GM19455 (cell line): ENCODE results near the gene UBTD1.

ENCODE experiments used
- ATAC-seq: cut with Tn5 transposase; IDR thresholded peaks from one replicate; pipeline ENCODE4 v1.9.1; 2021; ENCODE audit not compliant: unreplicated experiment

UBTD1 gene

DNA sequence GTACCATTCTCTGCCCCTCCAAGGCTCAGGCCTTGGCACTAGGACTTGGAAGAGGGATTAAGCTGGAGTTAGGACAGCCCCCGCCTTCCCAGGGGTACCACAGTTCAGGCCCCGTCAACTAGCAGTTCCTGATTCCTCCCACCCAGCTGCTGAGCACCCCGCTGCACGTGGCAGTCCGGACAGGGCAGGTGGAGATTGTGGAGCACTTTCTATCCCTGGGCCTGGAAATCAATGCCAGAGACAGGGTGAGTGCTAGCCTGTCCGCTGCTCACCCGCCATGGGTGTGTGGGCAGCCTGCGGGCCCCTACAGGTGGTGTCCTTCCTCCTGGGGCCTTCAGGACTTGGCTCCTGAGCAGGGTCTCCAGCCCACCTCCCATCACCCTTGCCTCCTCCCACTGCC lies 83.4 kb downstream of the UBTD1 start:
- ATAC-seq: no peak

DNA sequence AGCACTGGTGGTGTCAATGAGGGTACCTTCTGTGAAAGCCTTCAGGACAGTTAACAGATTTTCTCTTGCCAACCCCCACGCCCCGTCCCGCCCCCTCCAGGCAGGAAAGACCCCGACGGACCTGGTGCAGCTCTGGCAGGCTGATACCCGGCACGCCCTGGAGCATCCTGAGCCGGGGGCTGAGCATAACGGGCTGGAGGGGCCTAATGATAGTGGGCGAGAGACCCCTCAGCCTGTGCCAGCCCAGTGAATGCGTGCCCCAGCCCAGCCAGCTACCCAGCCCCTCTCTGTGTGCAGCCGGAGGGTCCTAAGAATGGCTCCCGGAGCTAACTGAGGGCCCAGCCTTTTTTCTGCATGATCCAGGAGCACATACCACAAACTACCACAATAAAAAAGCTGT lies 84.8 kb downstream of the UBTD1 start:
- no peak for ATAC-seq

DNA sequence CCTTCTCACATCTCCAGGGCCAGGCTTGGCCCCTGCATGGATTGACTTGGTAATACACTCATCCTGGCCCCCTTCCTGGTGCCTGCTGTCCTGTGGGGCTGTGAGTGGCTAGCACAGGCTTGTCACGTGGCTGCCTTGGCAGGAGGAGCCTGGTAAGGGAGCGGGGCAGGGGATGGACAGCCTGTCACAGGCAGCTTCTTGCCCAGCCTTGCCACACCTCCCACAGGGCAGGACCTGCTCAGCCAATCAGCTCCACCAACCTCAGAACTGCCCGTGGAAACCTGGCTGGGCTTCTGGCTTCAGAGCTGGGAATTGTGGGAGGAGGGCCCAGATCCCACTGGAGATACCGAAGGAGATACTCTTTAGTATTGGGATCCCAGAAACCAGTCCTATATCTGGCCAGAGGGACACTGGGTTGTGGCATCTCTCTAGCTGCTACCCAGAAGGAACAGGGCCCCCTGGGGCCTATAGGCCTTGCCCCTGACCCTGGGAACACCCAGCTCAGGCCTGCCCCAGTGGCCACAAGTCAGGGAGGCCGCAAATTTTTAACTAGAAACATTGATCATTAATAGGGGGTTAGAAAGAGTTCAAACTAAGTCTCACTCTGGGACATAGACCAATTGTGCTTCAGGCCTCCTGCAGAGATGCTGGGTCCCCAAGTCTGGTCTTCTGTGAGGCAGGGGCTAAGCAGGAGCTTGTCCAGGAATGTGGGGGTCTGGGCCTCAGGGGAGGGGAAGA lies 85.5 kb downstream of the UBTD1 start, which contains the start of gene HOGA1:
TSS of gene HOGA1 (plus strand) at position 330 of the 738 bp plus-strand sequence. CDS start at position 645, 315 bp downstream.
- ATAC-seq: no peak

DNA sequence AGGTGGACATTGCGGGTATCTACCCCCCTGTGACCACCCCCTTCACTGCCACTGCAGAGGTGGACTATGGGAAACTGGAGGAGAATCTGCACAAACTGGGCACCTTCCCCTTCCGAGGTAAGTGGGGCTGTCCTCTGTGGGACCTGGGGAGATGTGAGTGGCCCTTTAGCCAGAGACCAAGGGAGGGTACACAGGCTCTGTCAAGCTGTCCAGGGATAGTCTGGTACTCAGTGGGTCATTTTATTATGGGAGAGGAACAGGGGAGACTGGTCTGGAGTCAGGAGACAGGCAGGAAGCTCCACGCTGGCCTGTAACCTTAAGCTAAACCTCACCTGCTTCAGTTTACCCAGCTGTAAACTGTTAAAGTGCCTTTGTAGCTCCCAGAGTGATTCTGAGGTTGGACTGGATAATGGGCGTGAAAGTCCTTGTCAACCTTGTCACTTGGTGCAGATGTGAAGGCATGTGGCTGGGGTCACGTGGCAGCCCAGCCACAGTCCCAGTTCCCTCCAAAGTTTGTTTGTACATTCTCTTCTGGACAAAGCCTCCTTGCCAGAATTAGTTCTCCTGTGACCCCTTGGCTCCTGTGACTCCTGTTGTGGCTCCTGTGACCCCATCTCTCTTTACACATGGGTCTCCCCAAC lies 86.2 kb downstream of the UBTD1 start:
- ATAC-seq: no peak

DNA sequence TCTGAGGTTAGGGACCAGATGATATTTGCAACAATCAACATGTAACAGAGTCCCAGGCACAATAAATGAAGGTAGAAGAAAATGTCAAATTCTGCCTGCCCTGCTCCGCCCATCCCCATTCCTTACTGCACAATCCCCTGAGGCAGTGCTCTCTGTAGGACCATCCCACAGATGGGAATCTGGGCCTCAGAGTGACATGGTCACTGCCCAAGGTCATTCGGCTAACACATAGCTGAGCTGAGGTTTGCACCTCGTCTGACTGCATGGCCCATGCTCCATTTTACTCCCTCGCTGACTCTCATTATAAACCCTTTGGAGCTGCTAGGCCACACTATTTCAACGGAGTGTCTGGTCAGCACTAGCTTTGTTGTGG lies 86.7 kb downstream of the UBTD1 start:
- no peak for ATAC-seq

DNA sequence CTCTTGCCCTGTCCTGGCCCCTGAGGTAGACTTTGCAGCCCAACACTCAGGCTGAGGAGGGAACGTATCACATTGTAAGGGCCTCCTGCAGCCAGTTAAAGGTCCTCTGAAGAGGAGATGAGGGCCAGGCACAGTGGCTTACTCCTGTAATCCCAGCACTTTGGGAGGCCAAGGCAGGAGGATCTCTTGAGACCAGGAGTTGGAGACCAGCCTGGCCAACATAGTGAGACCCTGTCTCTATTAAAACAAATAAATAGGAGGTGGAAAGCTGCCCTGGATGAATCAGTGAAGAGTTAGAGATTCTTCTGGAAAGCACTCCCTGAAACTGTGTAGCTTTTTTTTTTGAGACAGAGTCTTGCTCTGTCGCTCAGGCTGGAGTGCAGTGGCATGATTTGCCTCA lies 88.5 kb downstream of the UBTD1 start:
- ATAC-seq: no peak

DNA sequence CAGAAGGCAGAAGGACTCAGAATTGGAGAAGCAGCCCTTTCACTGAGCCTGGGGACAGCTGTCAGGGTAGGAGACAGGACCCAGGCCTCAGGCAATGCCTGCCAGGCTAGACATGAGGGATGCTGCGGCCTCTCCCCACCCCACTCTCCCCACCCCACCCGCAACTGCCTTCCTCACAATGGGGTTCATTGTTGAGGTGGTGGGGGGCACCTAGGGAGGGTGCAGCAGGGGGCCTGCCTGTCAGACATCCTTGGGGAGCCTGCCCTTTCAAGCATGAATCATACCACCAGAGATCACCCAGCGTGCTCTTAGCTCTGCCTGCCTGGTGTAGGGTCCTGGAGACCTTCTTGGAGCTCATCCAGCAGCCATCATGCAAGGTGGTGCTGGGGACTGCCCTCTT lies 90.8 kb downstream of the UBTD1 start, which contains the start of gene C10orf62:
TSS of gene C10orf62 (plus strand) at position 243 of the 400 bp plus-strand sequence. CDS start 177 bp downstream, outside the sequence.
- no peak for ATAC-seq

DNA sequence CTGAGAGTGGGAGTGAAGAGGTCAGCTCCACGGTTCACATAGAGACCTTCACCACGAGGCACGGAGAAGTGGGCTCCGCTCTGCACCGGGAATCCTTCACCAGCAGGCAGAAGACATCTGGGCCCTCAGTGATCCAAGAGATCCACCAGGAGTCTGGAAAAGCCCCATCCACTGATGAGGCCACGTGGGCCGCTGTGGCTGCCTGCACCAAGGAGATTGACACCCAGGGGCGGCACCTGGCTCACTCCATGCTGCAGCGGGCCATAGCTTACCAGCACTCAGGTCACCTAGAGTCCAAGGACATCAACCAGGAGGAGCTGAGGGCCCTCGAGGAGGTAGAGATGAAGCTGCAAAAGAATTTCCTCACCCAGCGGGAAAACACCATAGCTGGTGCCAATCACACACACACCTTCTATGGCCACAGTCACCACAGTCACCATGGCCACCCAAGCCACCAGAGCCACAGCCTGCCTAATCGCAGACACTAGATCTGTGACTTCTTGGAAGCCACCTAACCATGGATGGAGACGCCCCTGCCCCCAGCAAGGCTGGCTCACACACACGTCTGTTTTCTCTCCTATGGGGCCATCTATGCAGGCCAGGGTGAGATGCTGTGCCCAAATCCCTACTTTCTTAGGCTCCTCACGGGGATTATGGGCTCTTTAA lies 91.5 kb downstream of the UBTD1 start:
- no peak for ATAC-seq

DNA sequence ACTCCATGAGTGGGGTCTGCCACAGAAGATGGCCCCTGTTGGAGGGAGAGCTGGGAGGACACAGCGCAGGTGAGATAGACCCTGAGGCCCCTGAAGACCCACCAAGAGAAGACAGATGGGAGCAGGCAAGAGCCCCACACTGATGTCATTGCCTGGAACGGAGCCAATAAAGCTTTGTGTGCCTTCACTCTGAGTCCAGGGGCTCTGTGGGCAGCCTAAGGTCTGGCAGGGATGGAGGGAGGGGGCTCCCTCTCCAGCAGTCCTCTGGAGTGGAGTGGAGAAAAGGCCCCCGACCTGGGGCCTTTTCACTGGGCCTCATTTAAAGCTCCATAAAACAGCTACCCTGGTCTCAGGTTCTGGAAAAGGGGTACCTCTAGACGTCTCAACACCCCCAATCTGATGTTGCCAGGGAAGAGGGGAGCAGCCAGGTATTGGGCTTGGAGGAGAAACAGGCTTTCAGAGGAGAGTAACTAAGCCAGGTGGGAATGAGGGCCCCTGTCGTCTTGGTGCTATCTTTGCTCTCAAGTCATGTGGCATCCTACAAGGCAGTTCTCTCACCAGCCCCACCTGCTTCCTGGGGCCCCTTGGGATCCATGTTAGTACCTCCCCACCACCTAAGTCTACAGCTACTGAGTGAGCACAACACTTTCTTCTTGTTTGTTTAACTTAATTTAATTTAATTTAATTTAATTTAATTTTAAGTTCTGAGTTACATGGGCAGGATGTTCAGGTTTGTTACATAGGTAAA lies 92.2 kb downstream of the UBTD1 start:
- ATAC-seq: no peak

DNA sequence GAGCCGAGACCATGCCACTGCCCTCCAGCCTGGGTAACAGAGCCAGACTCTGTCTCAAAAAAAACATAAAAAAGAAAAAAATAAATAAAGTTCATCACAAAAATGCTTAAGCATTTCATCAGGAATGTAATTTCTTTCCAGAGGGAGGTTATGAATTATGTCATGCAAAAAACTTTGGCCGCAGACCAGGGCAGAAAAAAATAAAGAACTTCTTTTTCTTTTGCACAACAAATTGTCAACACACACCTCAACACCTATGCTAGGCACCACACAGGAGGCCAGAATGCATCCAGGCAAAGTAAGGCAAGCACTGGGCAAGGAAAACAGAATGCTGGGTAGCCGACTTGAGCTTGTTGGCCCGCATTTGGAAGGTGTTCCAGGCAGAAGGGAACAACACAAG lies 94.7 kb downstream of the UBTD1 start:
- ATAC-seq: no peak

DNA sequence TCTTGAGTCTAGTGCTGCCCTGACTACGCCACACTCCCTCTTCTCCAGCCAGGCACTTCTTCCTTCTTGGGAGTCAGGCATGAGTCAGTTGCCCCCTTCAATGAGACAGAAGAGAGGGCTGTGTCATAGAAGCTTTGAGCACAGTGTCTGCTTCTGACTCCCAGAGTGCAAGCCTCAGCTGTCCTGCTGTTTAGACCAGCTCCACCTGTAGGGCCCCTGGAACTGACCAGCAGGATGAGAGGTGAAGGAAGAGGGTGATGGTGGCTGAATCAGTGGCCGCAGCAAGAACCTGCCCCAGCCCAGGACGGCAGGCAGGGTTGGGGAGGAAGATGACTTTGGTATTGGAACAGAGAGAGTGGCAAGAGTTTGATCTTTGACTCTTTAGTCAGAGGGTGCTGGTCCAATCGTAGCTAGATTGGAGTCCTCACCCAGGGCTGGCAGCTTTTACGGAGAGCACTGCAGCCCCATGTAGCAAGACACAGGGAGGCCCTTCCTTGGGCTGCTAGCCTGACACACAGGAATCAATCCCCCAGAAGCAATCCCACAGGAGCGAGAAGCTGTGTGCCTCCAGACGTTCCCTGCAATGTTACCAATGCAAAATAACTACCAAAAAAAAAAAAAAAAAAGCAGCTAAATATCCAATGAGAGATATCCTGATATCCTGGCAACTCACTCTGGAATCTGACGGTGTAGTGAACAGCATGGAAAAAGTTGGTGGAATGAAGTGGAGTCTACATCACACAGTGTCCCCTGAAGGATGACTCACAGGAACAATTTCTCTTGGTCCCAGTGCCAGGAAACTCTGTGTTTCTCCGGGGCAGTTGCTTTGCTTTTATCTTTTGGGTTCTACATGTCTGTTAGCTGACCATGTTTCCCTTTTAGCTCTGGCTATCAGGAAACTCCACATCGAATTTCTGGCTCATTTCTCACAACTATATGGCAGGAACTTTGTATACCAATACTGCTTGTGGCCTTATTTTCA lies 97.7 kb downstream of the UBTD1 start:
- no peak for ATAC-seq

DNA sequence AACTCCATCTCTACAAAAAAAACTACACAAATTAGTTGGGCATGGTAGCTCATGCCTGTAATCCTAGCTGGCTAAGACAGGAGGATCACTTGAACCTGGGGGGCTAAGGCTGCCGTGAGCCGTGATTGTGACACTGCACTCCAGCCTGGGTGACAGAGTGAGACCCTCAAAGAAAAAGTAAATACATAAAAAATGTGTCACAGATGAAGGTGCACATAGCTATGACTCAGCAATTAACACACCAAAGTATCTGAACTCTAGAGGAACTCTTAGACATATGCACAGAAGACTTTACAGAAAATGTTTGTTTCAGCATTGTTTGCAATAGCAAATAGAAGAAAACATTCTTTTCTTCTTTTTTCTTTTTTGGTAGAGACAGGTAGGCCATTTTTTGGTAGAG lies 99.1 kb downstream of the UBTD1 start:
- no peak for ATAC-seq

DNA sequence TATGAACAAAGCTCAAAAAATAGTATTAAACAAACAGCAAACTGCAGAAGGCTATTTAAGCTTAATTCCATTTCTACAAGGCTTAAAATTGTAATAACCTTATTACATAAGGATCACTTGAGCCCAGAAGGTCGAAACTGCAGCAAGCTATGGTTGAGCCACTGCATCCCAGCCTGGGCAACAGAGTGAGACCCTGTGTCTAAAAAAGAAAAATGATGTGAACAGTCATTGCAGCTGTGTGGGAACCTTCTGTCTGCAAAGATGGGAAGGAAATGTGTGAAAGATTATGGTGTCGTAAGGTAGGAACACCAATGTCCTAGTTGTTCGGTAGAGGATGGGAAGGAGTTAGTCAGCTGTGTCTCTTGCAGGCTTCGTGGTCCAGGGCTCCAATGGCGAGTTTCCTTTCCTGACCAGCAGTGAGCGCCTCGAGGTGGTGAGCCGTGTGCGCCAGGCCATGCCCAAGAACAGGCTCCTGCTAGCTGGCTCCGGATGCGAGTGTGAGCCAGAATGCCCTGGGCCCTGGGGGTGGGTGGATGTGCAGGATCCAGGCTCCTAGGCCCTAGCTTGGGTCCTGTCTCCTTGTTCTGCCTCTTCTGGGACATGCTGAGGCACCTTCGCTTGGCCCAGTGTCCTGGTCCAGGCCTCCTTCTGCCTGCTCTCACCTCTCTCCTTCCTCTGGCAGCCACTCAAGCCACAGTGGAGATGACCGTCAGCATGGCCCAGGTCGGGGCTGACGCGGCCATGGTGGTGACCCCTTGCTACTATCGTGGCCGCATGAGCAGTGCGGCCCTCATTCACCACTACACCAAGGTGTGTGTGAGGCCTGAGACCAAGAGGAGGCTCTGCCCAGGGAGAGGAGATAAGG lies 99.9 kb downstream of the UBTD1 start:
- no peak for ATAC-seq

DNA sequence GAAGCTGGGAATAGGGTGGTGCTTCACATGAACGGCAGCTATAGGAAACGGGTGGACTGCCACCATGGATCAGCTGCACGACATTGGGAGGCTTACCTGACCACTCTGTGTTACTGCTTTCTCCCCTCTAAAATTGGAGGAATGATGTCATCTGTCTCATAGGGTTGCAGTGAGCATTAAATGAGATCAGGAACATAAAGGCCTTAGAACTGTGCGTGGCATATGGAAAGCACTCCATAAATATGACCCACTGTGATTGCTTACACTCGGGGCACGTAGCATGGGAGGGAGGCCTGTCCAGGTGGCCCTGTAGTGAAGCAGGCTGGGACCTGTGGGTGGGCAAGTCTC lies 100.5 kb downstream of the UBTD1 start:
- ATAC-seq: no peak

DNA sequence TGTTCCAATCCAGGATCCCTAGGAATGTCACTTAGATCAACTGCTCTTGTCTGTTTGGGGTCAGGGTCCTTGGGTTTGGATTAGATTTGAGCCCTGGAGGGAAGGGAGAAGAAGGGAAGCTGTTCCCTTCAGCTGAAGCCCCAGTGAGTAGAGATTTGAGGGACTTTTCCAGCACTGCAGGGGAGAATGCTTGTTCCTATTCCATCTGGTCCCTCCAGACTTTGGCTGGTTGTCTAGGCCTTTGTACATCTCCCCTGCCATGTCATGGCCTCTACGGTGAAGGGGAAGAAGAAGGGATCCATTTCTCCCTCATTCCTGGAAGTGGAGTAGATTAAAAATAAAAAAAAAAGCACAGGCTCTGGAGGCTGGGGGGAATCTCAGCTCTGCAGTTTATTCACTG lies 101.9 kb downstream of the UBTD1 start:
- no peak for ATAC-seq

DNA sequence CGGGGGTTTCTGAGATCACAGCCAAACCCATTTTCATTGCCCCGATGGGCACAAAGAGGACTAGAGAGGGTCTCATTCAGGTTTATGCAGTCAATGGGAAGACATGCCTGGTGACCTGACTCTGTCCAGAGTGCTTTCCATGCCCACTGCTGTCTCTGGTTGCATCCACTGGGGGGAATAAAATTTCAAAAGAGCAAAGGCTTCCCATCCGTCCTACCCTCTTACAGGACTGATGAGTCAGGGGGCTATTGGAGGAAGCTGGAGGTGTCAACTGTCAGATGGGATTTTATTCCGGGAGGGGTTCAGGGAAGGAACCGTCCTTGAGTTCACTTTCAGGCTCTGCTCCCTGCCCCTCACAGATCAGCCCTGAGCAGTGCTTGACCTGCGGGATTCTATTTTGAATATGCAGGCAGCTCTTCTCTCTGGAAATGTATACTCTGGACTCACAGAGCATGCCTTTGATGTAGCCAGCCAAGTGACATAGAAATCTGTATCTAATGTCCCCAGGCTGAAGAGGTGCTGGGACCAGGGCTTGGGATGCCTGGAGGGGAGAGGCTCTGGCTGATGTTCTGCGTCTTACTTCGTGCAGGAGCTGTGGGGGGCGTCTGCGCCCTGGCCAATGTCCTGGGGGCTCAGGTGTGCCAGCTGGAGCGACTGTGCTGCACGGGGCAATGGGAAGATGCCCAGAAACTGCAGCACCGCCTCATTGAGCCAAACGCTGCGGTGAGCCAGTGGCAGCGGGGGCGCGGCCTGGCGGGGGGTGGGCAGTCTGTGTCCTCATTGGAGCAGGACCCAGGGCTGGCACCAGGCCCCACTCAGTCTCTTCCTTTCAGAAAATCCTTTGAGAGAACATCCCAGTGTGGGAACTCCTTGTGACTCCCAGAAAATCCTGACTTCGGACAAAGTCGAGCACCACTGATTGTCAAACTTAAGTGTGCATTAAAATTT lies 102.8 kb downstream of the UBTD1 start:
- no peak for ATAC-seq

DNA sequence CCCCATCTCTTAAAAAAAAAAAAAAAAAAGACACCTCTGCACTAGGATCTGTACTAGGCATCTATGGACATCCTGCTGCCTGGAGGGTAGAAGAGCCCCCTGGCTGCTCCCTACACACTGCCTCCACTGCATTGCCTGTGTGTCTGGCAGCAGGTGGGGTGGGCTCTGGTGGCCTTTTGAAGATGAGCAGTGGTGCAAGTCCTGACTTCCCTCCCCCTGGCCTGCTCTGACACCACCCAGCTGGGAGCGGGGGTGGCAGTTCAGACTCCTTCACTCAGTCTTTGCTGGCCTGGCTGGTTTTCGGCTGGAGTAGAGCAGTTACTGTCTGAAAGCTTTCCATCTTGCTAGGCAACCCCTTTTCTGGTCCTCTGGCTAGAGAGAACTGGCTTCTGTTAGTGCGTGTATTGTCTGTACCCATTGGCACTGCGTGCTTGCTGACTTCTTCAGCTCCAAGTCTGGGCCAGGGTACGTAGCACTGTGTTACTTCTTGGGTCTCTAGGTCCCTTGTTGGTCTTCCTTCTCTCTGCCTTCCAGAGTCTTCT lies 108.4 kb downstream of the UBTD1 start:
- ATAC-seq: no peak

DNA sequence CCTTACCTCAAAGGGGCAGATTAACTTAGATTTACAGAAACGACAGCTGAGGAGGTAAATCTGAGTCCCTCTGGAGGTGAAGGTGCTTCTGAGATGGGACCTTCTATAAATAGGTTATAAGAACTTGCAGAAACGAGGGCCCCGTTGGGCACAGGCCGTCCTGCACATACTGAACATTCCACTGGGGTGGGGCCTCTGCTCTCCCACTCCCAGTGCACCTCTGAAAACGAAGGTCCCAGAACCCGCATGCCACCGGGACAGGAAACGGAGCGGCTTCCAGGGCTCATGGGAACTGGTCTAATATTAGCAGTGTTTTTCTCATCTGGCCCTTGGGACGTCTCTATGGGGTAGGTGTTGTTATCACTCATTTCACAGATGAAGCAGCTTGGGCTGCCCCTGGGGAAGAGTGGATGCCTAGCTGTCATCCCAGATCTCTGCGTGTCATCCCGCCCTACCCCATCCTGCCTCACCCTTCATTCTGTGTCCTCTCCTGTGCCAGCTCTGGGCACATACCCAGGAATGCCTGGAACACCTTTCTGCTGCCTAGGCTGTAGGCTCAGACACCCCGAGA lies 110.4 kb downstream of the UBTD1 start:
- ATAC-seq: no peak
